Mesenchymal stem cell (in vitro differentiated cells and primary cell): ENCODE measurements around the gene OR2G3.

Experiments
- DNase-seq: peaks from one replicate; pipeline ENCODE4 v3.0.0-alpha.2; 2013
- H2AFZ ChIP-seq: one replicate; pipeline ENCODE4 v1.6.1; 2013; ENCODE audit warnings: low read depth, mild to moderate bottlenecking, control low read depth, inconsistent platforms, low read length, moderate library complexity
- H2AK5ac ChIP-seq: 2 replicates; pipeline ENCODE4 v1.6.1; 2013; ENCODE audit warnings: low read length, moderate library complexity, mild to moderate bottlenecking, inconsistent platforms; ENCODE audit not compliant: severe bottlenecking
- H2BK120ac ChIP-seq: one replicate; pipeline ENCODE4 v1.6.1; 2013; ENCODE audit warnings: low read depth, mild to moderate bottlenecking, inconsistent platforms, low read length, moderate library complexity
- H2BK12ac ChIP-seq, 2 experiments: one replicate each; pipeline ENCODE4 v1.6.1; 2013; ENCODE audit warnings: inconsistent platforms in 2 of 2, low read length in 2 of 2, mild to moderate bottlenecking in 2 of 2, moderate library complexity in 2 of 2, control low read depth in 1 of 2
- H2BK15ac ChIP-seq: one replicate; pipeline ENCODE4 v1.6.1; 2013; ENCODE audit warnings: mild to moderate bottlenecking, low read depth, inconsistent platforms; ENCODE audit not compliant: poor library complexity, severe bottlenecking
- H2BK5ac ChIP-seq: 2 replicates; pipeline ENCODE4 v1.6.1; 2013; ENCODE audit warnings: low read depth, mild to moderate bottlenecking, low read length, control low read depth, inconsistent platforms; ENCODE audit not compliant: poor library complexity, severe bottlenecking
- H3K14ac ChIP-seq, 2 experiments: one replicate each; pipeline ENCODE4 v1.6.1; 2013; ENCODE audit warnings: inconsistent platforms in 2 of 2, low read length in 2 of 2, control low read depth in 1 of 2, mild to moderate bottlenecking in 1 of 2, moderate library complexity in 1 of 2
- H3K18ac ChIP-seq, 2 experiments: one replicate each; pipeline ENCODE4 v1.6.1; 2013; ENCODE audit warnings: inconsistent platforms in 2 of 2, low read length in 2 of 2, control low read depth in 1 of 2, low read depth in 1 of 2, mild to moderate bottlenecking in 1 of 2
- H3K23ac ChIP-seq, 2 experiments: one replicate each; pipeline ENCODE4 v1.6.1; 2013; ENCODE audit warnings: inconsistent platforms in 2 of 2, low read length in 2 of 2, mild to moderate bottlenecking in 2 of 2, moderate library complexity in 2 of 2, control low read depth in 1 of 2
- H3K27ac ChIP-seq: 2 replicates; pipeline ENCODE4 v1.5.1; 2013; ENCODE audit warnings: mild to moderate bottlenecking, moderate library complexity, low read length, control low read depth, inconsistent platforms; ENCODE audit not compliant: poor library complexity, severe bottlenecking
- H3K27me3 ChIP-seq, 2 experiments: 2 replicates each; pipeline versions ENCODE4 v1.6.1 to v1.7.0; 2013; ENCODE audit warnings: low read length in 2 of 2, mild to moderate bottlenecking in 2 of 2, moderate library complexity in 2 of 2, control low read depth in 1 of 2, inconsistent platforms in 1 of 2; ENCODE audit not compliant: control insufficient read depth in 1 of 2, insufficient read depth in 1 of 2
- H3K36me3 ChIP-seq, 2 experiments: 2 replicates each; pipeline versions ENCODE4 v1.6.1 to v1.7.0; 2013; ENCODE audit warnings: low read length in 2 of 2, control low read depth in 1 of 2, inconsistent platforms in 1 of 2, low read depth in 1 of 2, mild to moderate bottlenecking in 1 of 2; ENCODE audit not compliant: insufficient read depth in 2 of 2, control insufficient read depth in 1 of 2
- H3K4ac ChIP-seq, 2 experiments: one replicate each; pipeline ENCODE4 v1.6.1; 2013; ENCODE audit warnings: inconsistent platforms in 2 of 2, low read length in 2 of 2, mild to moderate bottlenecking in 2 of 2, moderate library complexity in 2 of 2, control low read depth in 1 of 2, low read depth in 1 of 2
- H3K4me1 ChIP-seq: 2 replicates; pipeline ENCODE4 v1.6.1; 2013; ENCODE audit warnings: low read depth, low read length, control low read depth; ENCODE audit not compliant: control insufficient read depth, insufficient read depth
- H3K4me2 ChIP-seq: 2 replicates; pipeline ENCODE4 v1.6.1; 2013; ENCODE audit warnings: low read length, mild to moderate bottlenecking, inconsistent platforms; ENCODE audit not compliant: poor library complexity, severe bottlenecking
- H3K4me3 ChIP-seq, 2 experiments: 2 replicates each; pipeline versions ENCODE4 v1.5.1 to v1.7.0; 2013; ENCODE audit warnings: low read length in 2 of 2, mild to moderate bottlenecking in 2 of 2, control low read depth in 1 of 2, low read depth in 1 of 2; ENCODE audit not compliant: insufficient read depth in 1 of 2
- H3K79me1 ChIP-seq: replicated peaks from 2 replicates; pipeline ENCODE4 v1.6.1; 2013; ENCODE audit warnings: mild to moderate bottlenecking, control low read depth, low read length, inconsistent platforms; ENCODE audit not compliant: poor library complexity, severe bottlenecking
- H3K9ac ChIP-seq: 2 replicates; pipeline ENCODE4 v1.7.0; 2013; ENCODE audit warnings: mild to moderate bottlenecking, low read length, moderate library complexity
- H3K9me3 ChIP-seq: 2 replicates; pipeline ENCODE4 v1.7.0; 2013; ENCODE audit warnings: mild to moderate bottlenecking, low read length; ENCODE audit not compliant: control insufficient read depth
- H4K8ac ChIP-seq: one replicate; pipeline ENCODE4 v1.6.1; 2013; ENCODE audit warnings: inconsistent platforms, mild to moderate bottlenecking, low read length, moderate library complexity
- H4K91ac ChIP-seq: one replicate; pipeline ENCODE4 v1.6.1; 2013; ENCODE audit warnings: mild to moderate bottlenecking, low read length, inconsistent platforms
- WGBS: methylation state at CpG from one replicate; pipeline ENCODE4 v1.1.7; 2013; ENCODE audit warnings: mixed read lengths; 5-methylcytosine and 5-hydroxymethylcytosine counted together

Gene OR2G3

DNA sequence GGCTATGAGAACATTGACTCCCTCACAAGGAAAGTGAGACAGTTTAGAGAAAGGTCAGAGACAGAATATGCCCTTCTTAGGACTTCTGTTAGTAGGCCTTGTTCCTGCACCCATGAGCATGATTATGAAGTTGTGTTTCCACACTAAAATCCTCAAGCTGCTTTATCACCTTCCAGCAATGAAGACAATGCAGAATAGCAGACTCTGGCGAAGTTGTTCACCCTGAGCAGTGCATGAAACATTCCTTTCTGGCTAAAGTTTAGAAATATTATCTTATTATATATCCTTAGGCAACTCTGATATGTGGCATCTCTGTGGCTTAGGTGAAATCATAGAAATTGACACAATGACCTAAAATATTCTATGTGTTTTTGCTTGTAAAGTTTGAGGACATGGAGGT is 31.1 kb upstream of the OR2G3 start:
- H2BK15ac ChIP-seq: no peak overlapping the region
- no peak overlapping the region for H3K27ac ChIP-seq
- no peak overlapping the region for H3K4me2 ChIP-seq
- no peak overlapping the region for H2BK120ac ChIP-seq
- H3K4ac ChIP-seq: no peak overlapping the region
- no peak overlapping the region for H2BK12ac ChIP-seq
- H2BK5ac ChIP-seq: no peak overlapping the region
- no CpG with 5 or more reads among the region's 1 CpG for WGBS
- DNase-seq: no peak
- no peak overlapping the region for H4K91ac ChIP-seq
- H3K18ac ChIP-seq: no peak overlapping the region
- H3K14ac ChIP-seq: no peak overlapping the region
- no peaks in the 10 kb centered on the region for H3K79me1 ChIP-seq
- no peaks in the 10 kb centered on the region for H3K4me1 ChIP-seq
- H2AK5ac ChIP-seq: no peak overlapping the region
- no peak overlapping the region for H3K4me3 ChIP-seq
- no peaks in the 10 kb centered on the region for H3K36me3 ChIP-seq
- H3K9ac ChIP-seq: no peak overlapping the region
- no peak overlapping the region for H3K23ac ChIP-seq
- H2AFZ ChIP-seq: no peak overlapping the region
- H4K8ac ChIP-seq: no peak overlapping the region
- H3K9me3 ChIP-seq: no peaks in the 10 kb centered on the region
- no peaks in the 10 kb centered on the region for H3K27me3 ChIP-seq

DNA sequence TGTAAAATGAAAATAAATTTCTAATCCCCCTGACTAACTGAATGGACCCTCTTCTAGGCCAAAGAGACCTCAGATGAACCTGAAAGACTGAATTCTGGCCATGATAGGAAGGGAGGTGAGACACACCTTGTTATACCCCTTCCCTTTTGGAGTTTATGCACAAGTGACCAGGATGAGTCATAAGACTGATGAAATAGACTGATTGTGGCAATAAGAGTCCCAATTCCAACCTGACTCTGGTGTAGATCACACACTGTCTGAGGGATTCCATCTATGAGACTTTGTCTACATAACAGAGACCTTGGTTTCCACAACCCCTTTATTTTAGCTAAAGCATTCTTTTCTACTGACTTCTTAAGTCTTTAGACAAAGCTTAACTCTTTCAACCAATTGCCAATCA is 30.7 kb upstream of the OR2G3 start:
- Histone ChIP-seq H2AFZ (no peak overlapping the region), H3K9ac (no peak overlapping the region), H3K18ac (no peak overlapping the region), H3K27ac (no peak overlapping the region), H4K8ac (no peak overlapping the region), H3K4ac (no peak overlapping the region), H3K4me1 (no peaks in the 10 kb centered on the region), H3K14ac (no peak overlapping the region), H3K27me3 (no peaks in the 10 kb centered on the region), H3K9me3 (peaks cover 1% of the 10 kb centered on the region), H2BK120ac (no peak overlapping the region), H4K91ac (no peak overlapping the region), H3K4me2 (no peak overlapping the region), H2BK15ac (no peak overlapping the region), H2BK12ac (no peak overlapping the region), H3K79me1 (no peaks in the 10 kb centered on the region), H3K23ac (no peak overlapping the region), H2AK5ac (no peak overlapping the region), H3K4me3 (no peak overlapping the region), H2BK5ac (no peak overlapping the region), H3K36me3 (no peaks in the 10 kb centered on the region)
- no peak for DNase-seq

DNA sequence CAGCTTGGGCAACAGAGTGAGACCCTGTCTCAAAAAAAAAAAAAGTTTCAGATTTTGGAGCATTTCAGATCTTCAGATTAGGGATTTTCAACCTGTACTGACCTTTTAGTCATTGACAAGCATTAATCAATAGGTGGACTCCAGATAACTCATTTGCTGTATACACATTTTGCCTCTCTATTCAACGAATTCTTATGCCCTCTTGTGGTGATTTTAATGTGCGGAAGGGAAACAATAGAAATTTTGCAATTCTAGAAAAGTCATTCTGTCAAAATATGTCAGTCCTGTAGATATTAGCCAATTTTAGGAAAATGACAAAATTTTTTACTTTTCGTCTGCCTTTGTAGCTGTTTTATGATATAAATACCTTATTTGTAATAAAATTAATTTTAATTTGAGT is 28.9 kb upstream of the OR2G3 start:
- Histone ChIP-seq H3K4me2 (no peak overlapping the region), H3K4me3 (no peak overlapping the region), H3K4me1 (no peaks in the 10 kb centered on the region), H3K27ac (no peak overlapping the region), H2BK5ac (no peak overlapping the region), H3K4ac (no peak overlapping the region), H3K14ac (no peak overlapping the region), H4K8ac (no peak overlapping the region), H2BK15ac (no peak overlapping the region), H2BK12ac (no peak overlapping the region), H2AK5ac (no peak overlapping the region), H3K9me3 (peaks cover 5% of the 10 kb centered on the region), H3K23ac (no peak overlapping the region), H3K9ac (no peak overlapping the region), H3K18ac (no peak overlapping the region), H3K27me3 (no peaks in the 10 kb centered on the region), H3K36me3 (no peaks in the 10 kb centered on the region), H2AFZ (no peak overlapping the region), H4K91ac (no peak overlapping the region), H2BK120ac (no peak overlapping the region), H3K79me1 (no peaks in the 10 kb centered on the region)
- no CpG with 5 or more reads among the region's 3 CpGs for WGBS
- peak; percentile 14 for DNase-seq

DNA sequence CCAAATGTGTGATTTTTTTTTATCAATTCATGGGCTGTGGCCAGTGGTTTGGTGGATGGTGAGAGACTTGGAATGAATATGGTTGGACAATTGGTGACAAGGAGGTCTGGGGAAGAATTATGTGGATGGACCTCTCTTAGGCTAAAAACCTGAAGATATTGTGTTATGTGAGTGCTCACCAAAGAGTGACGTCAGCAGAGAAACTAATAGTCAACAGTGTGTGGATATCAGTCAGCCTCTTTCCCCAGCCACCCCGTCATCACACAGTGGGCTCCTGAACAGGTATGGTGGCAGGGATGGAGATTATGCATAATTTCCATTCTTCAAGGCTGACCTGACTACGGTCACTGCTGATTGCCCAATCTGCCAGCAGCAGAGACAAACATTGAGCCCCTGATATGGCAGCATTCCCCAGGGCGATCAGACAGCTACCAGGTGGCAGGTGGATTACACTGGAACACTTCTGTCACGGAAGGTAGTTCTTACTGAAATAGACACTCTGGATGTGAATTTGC is 26.4 kb upstream of the OR2G3 start:
- no peak overlapping the region for H2AFZ ChIP-seq
- no peak overlapping the region for H2BK15ac ChIP-seq
- no peaks in the 10 kb centered on the region for H3K27me3 ChIP-seq
- H3K4me1 ChIP-seq: no peaks in the 10 kb centered on the region
- no peak overlapping the region for H3K27ac ChIP-seq
- H3K23ac ChIP-seq: no peak overlapping the region
- no peaks in the 10 kb centered on the region for H3K36me3 ChIP-seq
- no peak overlapping the region for H3K4ac ChIP-seq
- no peak overlapping the region for H4K91ac ChIP-seq
- H3K79me1 ChIP-seq: no peaks in the 10 kb centered on the region
- no peak overlapping the region for H2BK120ac ChIP-seq
- no peak overlapping the region for H3K4me3 ChIP-seq
- H2AK5ac ChIP-seq: no peak overlapping the region
- no peak overlapping the region for H3K18ac ChIP-seq
- WGBS: 81% methylated on average over 5 of the region's 5 CpGs
- H2BK5ac ChIP-seq: no peak overlapping the region
- no peak overlapping the region for H3K4me2 ChIP-seq
- H3K9me3 ChIP-seq: peaks cover 5% of the 10 kb centered on the region
- DNase-seq: no peak
- no peak overlapping the region for H3K14ac ChIP-seq
- H4K8ac ChIP-seq: no peak overlapping the region
- H3K9ac ChIP-seq: no peak overlapping the region
- no peak overlapping the region for H2BK12ac ChIP-seq
